ENCODE results near the gene SMOC2. TPM values are rescaled to one million over a fixed set of nuclear protein-coding genes. Genes with fewer than 3 reads are reported as not detected.

SMOC2 gene
- total and polyA plus RNA-seq, 4 donors, result 1.3 to 6.4 (median 4.6) TPM

DNA sequence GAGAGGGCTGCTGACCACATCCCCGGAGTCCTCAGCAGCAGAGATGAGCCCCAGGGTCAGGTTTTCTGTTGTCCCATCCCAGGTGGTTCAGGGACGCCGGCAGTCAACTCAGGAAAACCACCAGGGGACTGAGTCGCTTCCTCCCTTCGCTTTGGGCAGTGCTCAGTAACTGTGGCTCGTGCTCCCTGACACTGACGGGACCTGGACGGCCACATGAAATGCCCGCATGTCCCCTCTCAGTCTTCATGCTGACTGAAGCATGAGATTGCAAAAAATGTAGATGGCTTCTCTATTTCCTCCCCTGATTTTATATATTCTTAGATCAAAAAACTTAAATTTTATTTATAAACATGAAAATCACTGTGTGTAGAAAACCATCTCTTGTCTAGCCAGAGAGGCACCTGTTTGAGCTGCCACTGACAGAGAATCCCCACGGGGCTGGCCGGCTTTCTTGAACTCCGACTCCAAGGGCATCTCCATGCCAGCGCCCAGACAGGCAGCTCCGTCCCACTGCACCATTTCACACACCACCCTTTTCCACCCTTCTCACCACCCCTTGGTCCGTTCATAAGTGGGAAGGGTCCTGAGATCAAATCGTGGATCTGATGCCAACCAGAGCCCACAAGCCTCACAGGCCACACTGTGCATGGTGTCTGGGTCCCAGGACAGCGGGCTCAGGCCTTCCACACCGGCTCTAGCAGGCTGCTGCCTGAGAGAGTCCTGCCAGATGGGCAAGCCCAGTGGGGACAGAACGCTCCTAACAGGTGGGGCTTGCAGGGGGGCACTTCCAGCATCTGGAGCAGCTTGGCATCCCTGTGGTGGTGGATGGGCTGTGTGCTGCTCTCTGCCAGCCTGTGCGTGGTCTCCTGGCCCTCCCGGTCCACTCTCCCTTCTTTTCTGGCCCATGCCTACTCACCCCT is 98.2 kb downstream of the SMOC2 start:
- Histone ChIP-seq H3K4me3 (no peak overlapping the region), H3K4me1 (ENCODE audit: control insufficient read depth in 5 of 5, insufficient read depth in 5 of 5, low read length in 5 of 5) (no peaks in the 10 kb centered on the region), H3K27me3 (ENCODE audit: control insufficient read depth in 3 of 3, insufficient read depth in 3 of 3, low read length in 2 of 3) (peaks cover 0 to 3% (median 0%) of the 10 kb centered on the region in 3 donors), H3K9ac (ENCODE audit: insufficient read depth in 1 of 2, low read length in 2 of 2) (no peak overlapping the region), H3K9me3 (ENCODE audit: control insufficient read depth in 4 of 4, insufficient read depth in 3 of 4, low read length in 3 of 4) (no peaks in the 10 kb centered on the region), H3K36me3 (ENCODE audit: control insufficient read depth in 4 of 4, insufficient read depth in 4 of 4, low read length in 4 of 4) (no peaks in the 10 kb centered on the region), H3K27ac (ENCODE audit: low read depth in 1 of 2, low read length in 1 of 2) (no peak overlapping the region)
- 74 to 79% methylated on average over 21 of the region's 21 CpGs for WGBS, 2 donors
- DNase-seq (no peak), ATAC-seq (ENCODE audit: insufficient read depth, low FRiP score) (no peak)
- TF ChIP-seq CTCF (IDR thresholded peaks at IDR 0.05; ENCODE audit: control extremely low read depth, extremely low read depth), result no peak

- 40 to 54% methylated on average over 15 of the region's 15 CpGs for WGBS, 2 donors
- TF ChIP-seq CTCF (IDR thresholded peaks at IDR 0.05; ENCODE audit: control extremely low read depth, extremely low read depth), result no peak
- ATAC-seq (ENCODE audit: insufficient read depth, low FRiP score) (no peak), DNase-seq (no peak)
- no peak overlapping the region for H3K4me3 ChIP-seq
- no peaks in the 10 kb centered on the region for H3K36me3 ChIP-seq (ENCODE audit: control insufficient read depth in 4 of 4, insufficient read depth in 4 of 4, low read length in 4 of 4)
- no peaks in the 10 kb centered on the region for H3K9me3 ChIP-seq (ENCODE audit: control insufficient read depth in 4 of 4, insufficient read depth in 3 of 4, low read length in 3 of 4)
- H3K9ac ChIP-seq (ENCODE audit: insufficient read depth in 1 of 2, low read length in 2 of 2), result no peak overlapping the region
- H3K4me1 ChIP-seq (ENCODE audit: control insufficient read depth in 5 of 5, insufficient read depth in 5 of 5, low read length in 5 of 5), result no peaks in the 10 kb centered on the region
- H3K27me3 ChIP-seq (ENCODE audit: control insufficient read depth in 3 of 3, insufficient read depth in 3 of 3, low read length in 2 of 3), result peaks cover 0 to 4% (median 0%) of the 10 kb centered on the region in 3 donors
- no peak overlapping the region for H3K27ac ChIP-seq (ENCODE audit: low read depth in 1 of 2, low read length in 1 of 2)
These were observed 99.8 kb downstream of the SMOC2 start for GRCh38 chr6:168540713-168541291.

GRCh38 chr6:168541307-168541706 is 100.3 kb downstream of the SMOC2 start:
- DNase-seq (peak in 2 of 3 donors; percentile 45), ATAC-seq (ENCODE audit: insufficient read depth, low FRiP score) (no peak)
- H3K9ac ChIP-seq (ENCODE audit: insufficient read depth in 1 of 2, low read length in 2 of 2), result no peak overlapping the region
- H3K27me3 ChIP-seq (ENCODE audit: control insufficient read depth in 3 of 3, insufficient read depth in 3 of 3, low read length in 2 of 3), result peaks cover 0 to 4% (median 0%) of the 10 kb centered on the region in 3 donors
- no peak for TF ChIP-seq CTCF (IDR thresholded peaks at IDR 0.05; ENCODE audit: control extremely low read depth, extremely low read depth)
- WGBS, 2 donors, result 62 to 76% methylated on average over 4 of the region's 4 CpGs
- no peak overlapping the region for H3K27ac ChIP-seq (ENCODE audit: low read depth in 1 of 2, low read length in 1 of 2)
- H3K4me1 ChIP-seq (ENCODE audit: control insufficient read depth in 5 of 5, insufficient read depth in 5 of 5, low read length in 5 of 5), result no peaks in the 10 kb centered on the region
- H3K36me3 ChIP-seq (ENCODE audit: control insufficient read depth in 4 of 4, insufficient read depth in 4 of 4, low read length in 4 of 4), result no peaks in the 10 kb centered on the region
- no peaks in the 10 kb centered on the region for H3K9me3 ChIP-seq (ENCODE audit: control insufficient read depth in 4 of 4, insufficient read depth in 3 of 4, low read length in 3 of 4)
- no peak overlapping the region for H3K4me3 ChIP-seq

Measured in lung (tissue), 12 donors.